T-helper 2 cell treated with Interferon-gamma antibody and Interleukin-4, amounts not matched to agents 5 μg/mL and 100 μg/mL, for 36 hours (primary cell): ENCODE measurements around the gene BEST2.
"Not testable (repeated sequence)": the region's sequence is repeated elsewhere in the genome, so short reads cannot be mapped to it uniquely, and the experiment has no call there.

ENCODE experiments used
- DNase-seq: peaks from one replicate; pipeline ENCODE4 v3.0.0; 2021; ENCODE audit warnings: low spot score
- H3K27ac Mint-ChIP-seq: one replicate; pipeline ENCODE4 v1.8.0; 2021; ENCODE audit warnings: mild to moderate bottlenecking, mixed read lengths
- H3K27me3 Mint-ChIP-seq: one replicate; pipeline ENCODE4 v1.8.0; 2021; ENCODE audit warnings: low read depth, mixed read lengths
- H3K36me3 Mint-ChIP-seq: one replicate; pipeline ENCODE4 v1.8.0; 2021; ENCODE audit warnings: low read depth, mixed read lengths
- H3K4me1 Mint-ChIP-seq: one replicate; pipeline ENCODE4 v1.8.0; 2021; ENCODE audit warnings: low read depth, mixed read lengths
- H3K4me3 Mint-ChIP-seq: one replicate; pipeline ENCODE4 v1.8.0; 2022; ENCODE audit warnings: mild to moderate bottlenecking, moderate library complexity, mixed read lengths
- H3K9me3 Mint-ChIP-seq: one replicate; pipeline ENCODE4 v1.8.0; 2021; ENCODE audit warnings: mixed read lengths

The BEST2 gene

GRCh38 chr19:12751635-12752034 lies at the start of gene BEST2:
Gene BEST2 (plus strand): TSS chr19:12751791. CDS start chr19:12752593, 802 bp downstream.
- Mint-ChIP-seq H3K4me1 (peaks cover 4% of the 10 kb centered on the region), H3K27me3 (peaks cover 17% of the 10 kb centered on the region), H3K9me3 (peaks cover 6% of the 10 kb centered on the region), H3K36me3 (peaks cover 18% of the 10 kb centered on the region), H3K27ac (no peak within 1 kb of the TSS), H3K4me3 (no peak within 1 kb of the TSS)
- DNase-seq, result no peak

GRCh38 chr19:12703046-12703445 lies 48.5 kb upstream of the BEST2 start:
- no peak for DNase-seq
- no peak overlapping the region for H3K27ac Mint-ChIP-seq

GRCh38 chr19:12705169-12705568 lies 46.4 kb upstream of the BEST2 start:
- no peak overlapping the region for H3K4me3 Mint-ChIP-seq
- no peak overlapping the region for H3K27ac Mint-ChIP-seq
- H3K4me1 Mint-ChIP-seq, result no peaks in the 10 kb centered on the region
- no peak for DNase-seq
- no peaks in the 10 kb centered on the region for H3K27me3 Mint-ChIP-seq
- H3K36me3 Mint-ChIP-seq, result peaks cover 48% of the 10 kb centered on the region
- no peaks in the 10 kb centered on the region for H3K9me3 Mint-ChIP-seq

More at GRCh38 chr19:12703046-12703445, 48.5 kb upstream of the BEST2 start:
- Mint-ChIP-seq H3K9me3 (no peaks in the 10 kb centered on the region), H3K4me1 (no peaks in the 10 kb centered on the region), H3K36me3 (peaks cover 52% of the 10 kb centered on the region), H3K27me3 (no peaks in the 10 kb centered on the region), H3K4me3 (no peak overlapping the region)

- Mint-ChIP-seq H3K27ac (no peak overlapping the region), H3K4me3 (no peak overlapping the region), H3K36me3 (peaks cover 47% of the 10 kb centered on the region), H3K9me3 (no peaks in the 10 kb centered on the region), H3K4me1 (no peaks in the 10 kb centered on the region), H3K27me3 (no peaks in the 10 kb centered on the region)
- DNase-seq, result no peak
Observed at GRCh38 chr19:12705654-12706331, 45.8 kb upstream of the BEST2 start.

GRCh38 chr19:12706332-12706718 lies 45.3 kb upstream of the BEST2 start:
- no peaks in the 10 kb centered on the region for H3K4me1 Mint-ChIP-seq
- H3K27ac Mint-ChIP-seq, result no peak overlapping the region
- no peaks in the 10 kb centered on the region for H3K9me3 Mint-ChIP-seq
- H3K4me3 Mint-ChIP-seq, result no peak overlapping the region
- H3K27me3 Mint-ChIP-seq, result no peaks in the 10 kb centered on the region
- peaks cover 46% of the 10 kb centered on the region for H3K36me3 Mint-ChIP-seq
- no peak for DNase-seq

GRCh38 chr19:12708641-12709040 lies 43.0 kb upstream of the BEST2 start:
- Mint-ChIP-seq H3K36me3 (peaks cover 43% of the 10 kb centered on the region), H3K4me1 (no peaks in the 10 kb centered on the region), H3K27me3 (no peaks in the 10 kb centered on the region), H3K27ac (no peak overlapping the region), H3K4me3 (no peak overlapping the region), H3K9me3 (no peaks in the 10 kb centered on the region)
- no peak for DNase-seq

- Mint-ChIP-seq H3K36me3 (peaks cover 37% of the 10 kb centered on the region), H3K27ac (no peak overlapping the region), H3K4me1 (no peaks in the 10 kb centered on the region), H3K4me3 (no peak overlapping the region), H3K9me3 (no peaks in the 10 kb centered on the region), H3K27me3 (no peaks in the 10 kb centered on the region)
- no peak for DNase-seq
Observed at GRCh38 chr19:12711187-12711586, 40.4 kb upstream of the BEST2 start.

- not testable (repeated sequence) for H3K4me3 Mint-ChIP-seq, DNase-seq, H3K4me1 Mint-ChIP-seq, H3K9me3 Mint-ChIP-seq, H3K27ac Mint-ChIP-seq, H3K27me3 Mint-ChIP-seq
- peaks cover 34% of the 10 kb centered on the region for H3K36me3 Mint-ChIP-seq
Observed at GRCh38 chr19:12712077-12712476, 39.5 kb upstream of the BEST2 start.

DNA sequence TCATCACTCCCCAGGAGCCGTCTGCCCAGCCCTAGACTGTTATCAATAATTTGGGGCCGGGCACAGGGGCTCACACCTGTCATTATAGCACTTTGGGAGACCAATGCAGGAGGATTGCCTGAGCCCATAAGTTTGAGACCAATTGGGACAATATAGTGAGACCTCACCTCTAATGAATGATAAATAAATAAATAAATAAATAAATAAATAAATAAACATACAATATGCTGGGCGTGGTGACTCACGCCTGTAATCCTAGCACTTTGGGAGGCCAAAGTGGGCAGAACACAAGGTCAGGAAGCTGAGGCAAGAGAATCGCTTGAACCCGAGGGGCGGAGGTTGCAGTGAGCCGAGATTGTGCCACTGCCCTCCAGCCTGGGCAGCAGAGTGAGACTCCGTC lies 38.3 kb upstream of the BEST2 start:
- H3K9me3 Mint-ChIP-seq, H3K27ac Mint-ChIP-seq, H3K27me3 Mint-ChIP-seq, H3K4me3 Mint-ChIP-seq, H3K4me1 Mint-ChIP-seq, DNase-seq: not testable (repeated sequence)
- peaks cover 32% of the 10 kb centered on the region for H3K36me3 Mint-ChIP-seq

DNA sequence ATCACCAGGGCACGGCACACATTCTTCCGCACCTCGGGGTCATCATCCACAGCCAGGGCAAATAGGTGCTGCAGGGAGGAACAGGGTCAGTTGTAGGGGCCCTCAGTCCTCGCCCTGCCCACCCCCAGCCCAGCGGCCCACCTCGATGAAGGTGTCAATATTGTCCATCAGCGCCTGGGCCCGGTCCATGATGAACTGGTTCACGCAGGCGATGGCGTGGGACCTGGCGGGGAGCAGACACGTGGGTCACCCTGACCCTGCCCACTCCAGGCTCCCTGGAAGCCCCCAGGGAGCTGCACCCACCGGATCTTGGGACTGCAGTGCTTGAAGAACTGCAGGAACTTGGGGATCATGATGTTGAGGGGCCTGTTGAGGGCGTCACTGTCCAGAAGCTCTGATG lies 36.5 kb upstream of the BEST2 start:
- Mint-ChIP-seq H3K9me3 (no peaks in the 10 kb centered on the region), H3K27ac (no peak overlapping the region), H3K36me3 (peaks cover 35% of the 10 kb centered on the region), H3K27me3 (no peaks in the 10 kb centered on the region), H3K4me3 (no peak overlapping the region), H3K4me1 (no peaks in the 10 kb centered on the region)
- no peak for DNase-seq

DNA sequence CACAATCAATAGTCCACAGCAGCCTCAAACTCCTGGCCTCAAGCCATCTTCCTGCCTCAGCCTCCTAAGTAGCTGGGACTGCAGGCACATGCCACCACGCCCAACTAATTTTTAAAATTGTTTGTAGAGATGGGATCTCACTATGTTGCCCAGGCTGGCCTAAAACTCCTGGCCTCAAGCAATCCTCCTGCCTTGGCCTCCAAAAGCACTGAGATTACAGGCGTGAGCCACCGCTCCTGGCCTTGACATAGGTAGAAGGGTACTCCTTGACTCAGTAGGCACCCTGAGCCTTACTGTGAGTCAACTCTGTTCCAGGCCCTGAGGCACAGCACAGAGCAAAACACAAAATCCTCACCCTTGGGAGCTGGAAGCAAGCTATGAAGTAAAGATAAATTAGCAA lies 35.7 kb upstream of the BEST2 start:
- no peak for DNase-seq
- peaks cover 3% of the 10 kb centered on the region for H3K4me1 Mint-ChIP-seq
- H3K27ac Mint-ChIP-seq, result no peak overlapping the region
- H3K4me3 Mint-ChIP-seq, result no peak overlapping the region
- H3K9me3 Mint-ChIP-seq, result no peaks in the 10 kb centered on the region
- H3K27me3 Mint-ChIP-seq, result no peaks in the 10 kb centered on the region
- peaks cover 35% of the 10 kb centered on the region for H3K36me3 Mint-ChIP-seq

GRCh38 chr19:12720296-12720695 lies 31.3 kb upstream of the BEST2 start:
- peak overlapping the region; percentile 76 for H3K27ac Mint-ChIP-seq

GRCh38 chr19:12720851-12721655 lies 30.5 kb upstream of the BEST2 start:
- Mint-ChIP-seq H3K27ac (peak overlapping the region; percentile 91), H3K27me3 (no peaks in the 10 kb centered on the region), H3K4me3 (peak overlapping the region; percentile 97), H3K36me3 (peaks cover 27% of the 10 kb centered on the region), H3K9me3 (no peaks in the 10 kb centered on the region), H3K4me1 (peaks cover 14% of the 10 kb centered on the region)
- DNase-seq, result no peak

More at GRCh38 chr19:12720296-12720695, 31.3 kb upstream of the BEST2 start:
- H3K4me1 Mint-ChIP-seq, result peaks cover 14% of the 10 kb centered on the region
- no peaks in the 10 kb centered on the region for H3K9me3 Mint-ChIP-seq
- H3K27me3 Mint-ChIP-seq, result no peaks in the 10 kb centered on the region
- peak overlapping the region; percentile 85 for H3K4me3 Mint-ChIP-seq
- H3K36me3 Mint-ChIP-seq, result peaks cover 27% of the 10 kb centered on the region
- no peak for DNase-seq

- H3K27ac Mint-ChIP-seq, result peak overlapping the region; percentile 91
- no peaks in the 10 kb centered on the region for H3K27me3 Mint-ChIP-seq
- peak overlapping the region; percentile 97 for H3K4me3 Mint-ChIP-seq
- H3K9me3 Mint-ChIP-seq, result no peaks in the 10 kb centered on the region
- peaks cover 23% of the 10 kb centered on the region for H3K36me3 Mint-ChIP-seq
- peak; percentile 15 for DNase-seq
- H3K4me1 Mint-ChIP-seq, result peaks cover 14% of the 10 kb centered on the region
Observed at GRCh38 chr19:12721656-12722565, 29.7 kb upstream of the BEST2 start.
